H1 (cell line): Measurements from ENCODE around the gene RERG. TPM values are rescaled to one million over a fixed set of nuclear protein-coding genes. Genes with fewer than 3 reads are reported as not detected.

Source experiments
- CTCF ChIA-PET: fragments of 300-600 bp; sonication (Branson Sonifier 250); formaldehyde crosslinking; loops from one replicate; lab custom pipeline; 2021; ENCODE audit not compliant: partially characterized antibody; lab: Charles Lee
- POLR2A ChIA-PET: fragments of 300-600 bp; sonication (Branson Sonifier 250); formaldehyde crosslinking; loops from one replicate; lab custom pipeline; 2021; ENCODE audit warnings: inconsistent platforms; ENCODE audit not compliant: partially characterized antibody; lab: Charles Lee
- DNase-seq, 2 experiments: peaks; one replicate each; pipeline versions ENCODE4 v3.0.0 to v3.0.0-alpha.2; 2010 to 2022; ENCODE audit warnings: low spot score in 2 of 2, low read depth in 1 of 2, mixed read lengths in 1 of 2
- FAIRE-seq: peaks from 2 replicates; lab custom pipeline; 2011; peaks lifted over from hg19 to GRCh38; lab: Jason Lieb, UNC
- H2AFZ ChIP-seq: 2 replicates; pipeline ENCODE4 v1.8.1; 2012; ENCODE audit warnings: low read length, inconsistent platforms
- H2AK5ac ChIP-seq: 2 replicates; pipeline ENCODE4 v1.6.1; 2013; ENCODE audit warnings: low read depth, low read length
- H2BK120ac ChIP-seq: replicated peaks from 2 replicates; pipeline ENCODE3; 2013; ENCODE audit warnings: low read depth, low read length, inconsistent platforms
- H2BK12ac ChIP-seq: 2 replicates; pipeline ENCODE4 v1.6.1; 2013; ENCODE audit warnings: low read depth, low read length
- H2BK15ac ChIP-seq: 2 replicates; pipeline ENCODE4 v1.6.1; 2013; ENCODE audit warnings: low read length
- H2BK20ac ChIP-seq: 2 replicates; pipeline ENCODE4 v1.6.1; 2013; ENCODE audit warnings: low read length
- H2BK5ac ChIP-seq: 2 replicates; pipeline ENCODE4 v1.6.1; 2013; ENCODE audit warnings: low read depth, low read length
- H3K14ac ChIP-seq: 2 replicates; pipeline ENCODE4 v1.6.1; 2013; ENCODE audit warnings: inconsistent platforms; ENCODE audit not compliant: insufficient read length
- H3K18ac ChIP-seq: 2 replicates; pipeline ENCODE4 v1.6.1; 2013; ENCODE audit warnings: low read length; ENCODE audit errors: extremely low read depth
- H3K23ac ChIP-seq: 2 replicates; pipeline ENCODE4 v1.6.1; 2013; ENCODE audit warnings: inconsistent platforms; ENCODE audit not compliant: insufficient read length
- H3K23me2 ChIP-seq: 2 replicates; pipeline ENCODE4 v1.6.1; 2013; ENCODE audit warnings: low read depth, low read length
- H3K27ac ChIP-seq: 2 replicates; pipeline ENCODE4 v1.6.1; 2011; ENCODE audit warnings: low read depth, low read length, inconsistent platforms
- H3K27me3 ChIP-seq, 4 experiments: replicated peaks in 1 of 4; 1 replicate in 1 of 4; 2 replicates in 3 of 4; pipeline versions ENCODE4 v1.6.1 to v1.8.1; 2011 to 2013; ENCODE audit warnings: low read length in 3 of 4, mild to moderate bottlenecking in 3 of 4, inconsistent platforms in 2 of 4, mixed read lengths in 2 of 4, moderate library complexity in 1 of 4; ENCODE audit not compliant: control insufficient read depth in 3 of 4, insufficient read depth in 3 of 4; ENCODE audit errors: extremely low read depth in 1 of 4
- H3K36me3 ChIP-seq, 4 experiments: 2 replicates each; pipeline versions ENCODE4 v1.6.1 to v1.8.1; 2011 to 2013; ENCODE audit warnings: mild to moderate bottlenecking in 4 of 4, low read length in 3 of 4, moderate library complexity in 2 of 4, control low read depth in 1 of 4, inconsistent platforms in 1 of 4; ENCODE audit not compliant: insufficient read depth in 4 of 4, control insufficient read depth in 2 of 4
- H3K4ac ChIP-seq: replicated peaks from 2 replicates; pipeline ENCODE3; 2013; ENCODE audit warnings: low read length, low read depth, mixed read lengths, inconsistent platforms; ENCODE audit not compliant: insufficient read length
- H3K4me1 ChIP-seq, 4 experiments: replicated peaks in 1 of 4; 1 replicate in 1 of 4; 2 replicates in 3 of 4; pipeline versions ENCODE4 v1.6.1 to v1.8.1; 2011 to 2013; ENCODE audit warnings: low read length in 3 of 4, inconsistent platforms in 2 of 4, mixed read lengths in 1 of 4; ENCODE audit not compliant: insufficient read depth in 4 of 4, control insufficient read depth in 3 of 4
- H3K4me2 ChIP-seq, 2 experiments: 2 replicates each; pipeline versions ENCODE4 v1.6.1 to v1.8.1; 2011 to 2013; ENCODE audit warnings: low read depth in 2 of 2, low read length in 2 of 2, control low read depth in 1 of 2, inconsistent platforms in 1 of 2, mild to moderate bottlenecking in 1 of 2; ENCODE audit not compliant: insufficient read depth in 1 of 2
- H3K4me3 ChIP-seq, 4 experiments: fragments of 200-600, 300-600 bp in 1 of 4; sonication (generic), shearing (Covaris generic), sonication (Bioruptor Twin) in 1 of 4; 2 replicates each; pipeline versions ENCODE4 v1.5.1 to v1.8.1; 2011 to 2016; ENCODE audit warnings: low read length in 4 of 4, low read depth in 3 of 4, control low read depth in 2 of 4, inconsistent platforms in 2 of 4, mild to moderate bottlenecking in 2 of 4, mixed read lengths in 1 of 4, moderate library complexity in 1 of 4; ENCODE audit not compliant: insufficient read depth in 2 of 4; ENCODE audit errors: extremely low read depth in 1 of 4
- H3K56ac ChIP-seq: replicated peaks from 2 replicates; pipeline ENCODE3; 2013; ENCODE audit warnings: low read depth, mild to moderate bottlenecking, mixed read lengths, low read length, inconsistent platforms; ENCODE audit not compliant: insufficient read length
- H3K79me1 ChIP-seq: 2 replicates; pipeline ENCODE4 v1.6.1; 2013; ENCODE audit warnings: low read depth, low read length, control low read depth
- H3K79me2 ChIP-seq, 2 experiments: 2 replicates each; pipeline versions ENCODE4 v1.6.1 to v1.8.1; 2012 to 2013; ENCODE audit warnings: low read length in 2 of 2, mild to moderate bottlenecking in 2 of 2, inconsistent platforms in 1 of 2; ENCODE audit not compliant: insufficient read depth in 2 of 2, control insufficient read depth in 1 of 2
- H3K9ac ChIP-seq, 4 experiments: replicated peaks in 1 of 4; 1 replicate in 1 of 4; 2 replicates in 3 of 4; pipeline versions ENCODE4 v1.6.1 to v1.8.1; 2011 to 2013; ENCODE audit warnings: low read depth in 3 of 4, low read length in 3 of 4, control low read depth in 2 of 4, mild to moderate bottlenecking in 2 of 4, moderate library complexity in 2 of 4, inconsistent platforms in 1 of 4; ENCODE audit errors: extremely low read depth in 1 of 4
- H3K9me3 ChIP-seq, 2 experiments: 2 replicates each; pipeline versions ENCODE4 v1.6.1 to v1.8.1; 2012 to 2013; ENCODE audit warnings: mild to moderate bottlenecking in 2 of 2, moderate library complexity in 2 of 2, control low read depth in 1 of 2, inconsistent platforms in 1 of 2, low read depth in 1 of 2, low read length in 1 of 2, mixed read lengths in 1 of 2; ENCODE audit not compliant: insufficient read depth in 2 of 2
- H4K20me1 ChIP-seq, 2 experiments: replicated peaks in 1 of 2; 2 replicates each; pipeline versions ENCODE3 to v1.8.1; 2011 to 2013; ENCODE audit warnings: inconsistent platforms in 2 of 2, low read length in 2 of 2, mild to moderate bottlenecking in 1 of 2; ENCODE audit not compliant: insufficient read depth in 2 of 2, control insufficient read depth in 1 of 2
- H4K5ac ChIP-seq: 2 replicates; pipeline ENCODE4 v1.6.1; 2013; ENCODE audit warnings: low read length, low read depth, mixed read lengths, inconsistent platforms; ENCODE audit not compliant: insufficient read length
- H4K8ac ChIP-seq: 2 replicates; pipeline ENCODE4 v1.8.0; 2013; ENCODE audit warnings: mild to moderate bottlenecking, moderate library complexity, low read length, inconsistent platforms; ENCODE audit not compliant: insufficient read depth; ENCODE audit errors: extremely low read depth
- H4K91ac ChIP-seq: replicated peaks from 2 replicates; pipeline ENCODE3; 2013; ENCODE audit warnings: low read length, mixed read lengths, inconsistent platforms; ENCODE audit not compliant: insufficient read length
- BCL11A ChIP-seq, 2 experiments: IDR thresholded peaks; one replicate each; pipeline ENCODE4 v1.6.1; 2011; ENCODE audit warnings: low read depth in 2 of 2, low read length in 2 of 2, mild to moderate bottlenecking in 2 of 2
- CTBP2 ChIP-seq: IDR thresholded peaks from 2 replicates; pipeline ENCODE4 v1.7.0; 2011; ENCODE audit warnings: borderline replicate concordance, mild to moderate bottlenecking, moderate library complexity, mixed read lengths, low read length; ENCODE audit not compliant: insufficient read depth, insufficient read length
- JUN ChIP-seq: IDR thresholded peaks from 2 replicates; pipeline ENCODE4 v1.6.1; 2011; ENCODE audit warnings: low read depth, mild to moderate bottlenecking, improper control_type of control experiment, low read length
- RAD21 ChIP-seq, 2 experiments: IDR thresholded peaks in 1 of 2; conservative IDR thresholded peaks in 1 of 2; 2 replicates each; pipeline ENCODE4 v1.6.1; 2011; ENCODE audit warnings: low read depth in 2 of 2, low read length in 2 of 2, improper control_type of control experiment in 1 of 2, inconsistent platforms in 1 of 2, mild to moderate bottlenecking in 1 of 2, moderate library complexity in 1 of 2
- RFX5 ChIP-seq: IDR thresholded peaks from 2 replicates; pipeline ENCODE4 v1.6.1; 2011; ENCODE audit warnings: low read depth, low read length, improper control_type of control experiment, borderline replicate concordance
- SIX5 ChIP-seq: IDR thresholded peaks from 2 replicates; pipeline ENCODE4 v1.6.1; 2011; ENCODE audit warnings: mild to moderate bottlenecking, low read depth, low read length
- SRF ChIP-seq: IDR thresholded peaks from 2 replicates; pipeline ENCODE4 v1.6.1; 2011; ENCODE audit warnings: mild to moderate bottlenecking, low read depth, low read length, moderate library complexity
- TCF12 ChIP-seq: IDR thresholded peaks from 2 replicates; pipeline ENCODE4 v1.6.1; 2011; ENCODE audit warnings: low read depth, mild to moderate bottlenecking, low read length
- WGBS, 2 experiments: shearing (Covaris generic) in 1 of 2; methylation state at CpG; one replicate each; pipeline versions ENCODE4 v1.1.6 to v1.1.7; 2013 to 2015; ENCODE audit warnings: low lambda C conversion rate in 2 of 2, mixed read lengths in 2 of 2, inconsistent platforms in 1 of 2, low coverage in 1 of 2, missing lambda C conversion rate in 1 of 2; ENCODE audit not compliant: insufficient replicate concordance in 2 of 2, insufficient coverage in 1 of 2, insufficient read length in 1 of 2; ENCODE audit errors: extremely low coverage in 1 of 2, missing lambda C conversion rate in 1 of 2; 5-methylcytosine and 5-hydroxymethylcytosine counted together
- polyA plus RNA-seq, 7 experiments: library from polyadenylated mRNA; depleted of rRNA in 3 of 7; stranded (reverse) in 5 of 7; unstranded in 2 of 7; fragments of >200 nt in 5 of 7; fragments of 200-250 nt in 2 of 7; gene quantifications; 1 replicate in 5 of 7; 2 replicates in 1 of 7; 4 replicates in 1 of 7; pipeline versions ENCODE4 v1.2.1 to v1.2.3, GENCODE V29; 2011 to 2013; ENCODE audit warnings: missing spikeins in 2 of 7, mixed read lengths in 2 of 7
- total RNA-seq: library from RNA; stranded (reverse); fragmentation: NEBNext Ultra II Directional; extraction: Animal tissue kit (Norgen Biotek cat#: 25700); gene quantifications from 2 replicates; pipeline ENCODE4 v1.2.1, GENCODE V29; 2021

RERG gene
- total and polyA plus RNA-seq, 2 of the 8 experiments (the other 6 are each of a cell fraction or from before 2014, with no cell fraction given) = 0.12 to 0.86 TPM

DNA sequence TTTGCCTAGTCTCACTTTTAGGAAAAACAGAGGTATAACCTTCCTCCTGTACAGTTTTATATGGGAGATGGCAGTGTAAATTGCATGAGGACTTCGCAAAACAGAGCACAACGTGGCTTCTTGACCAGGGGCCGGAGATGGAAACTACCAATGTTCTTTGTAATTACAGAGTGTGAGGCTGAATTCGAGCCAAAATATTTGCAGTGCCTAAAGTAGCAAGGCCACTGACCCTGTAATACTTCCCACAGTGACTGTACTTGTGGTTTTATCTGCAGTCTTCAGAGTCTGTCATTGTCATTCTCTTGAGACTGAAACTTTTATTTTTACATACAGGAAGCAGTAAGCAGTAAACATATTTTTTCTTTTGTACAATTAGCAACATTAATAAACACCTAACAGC is 98.9 kb downstream of the RERG start:
- H3K4me1 ChIP-seq = no peaks in the 10 kb centered on the region
- H4K5ac ChIP-seq = no peak overlapping the region
- no peak overlapping the region for H3K56ac ChIP-seq
- no peak overlapping the region for H3K23ac ChIP-seq
- H3K4me2 ChIP-seq = no peak overlapping the region
- H3K36me3 ChIP-seq = no peaks in the 10 kb centered on the region
- H4K20me1 ChIP-seq = no peaks in the 10 kb centered on the region
- H3K79me1 ChIP-seq = no peaks in the 10 kb centered on the region
- H3K9me3 ChIP-seq = no peaks in the 10 kb centered on the region
- FAIRE-seq (no peak), DNase-seq (no peak)
- no peak overlapping the region for H4K91ac ChIP-seq
- H3K27ac ChIP-seq = no peak overlapping the region
- no peak overlapping the region for H2BK15ac ChIP-seq
- H3K4me3 ChIP-seq = no peak overlapping the region
- H3K14ac ChIP-seq = no peak overlapping the region
- H3K79me2 ChIP-seq = no peaks in the 10 kb centered on the region
- TF ChIP-seq TCF12 (no peak), JUN (no peak), BCL11A (IDR thresholded peaks at IDR 0.05; ENCODE audit: low read depth in 2 of 2, low read length in 2 of 2) (no peak), RFX5 (no peak), SRF (no peak), SIX5 (no peak), RAD21 (IDR thresholded peaks at IDR 0.05 in 1 of 2, conservative IDR thresholded peaks at IDR 0.05 in 1 of 2; ENCODE audit: low read depth in 2 of 2, low read length in 2 of 2) (no peak), CTBP2 (no peak)
- WGBS, 2 experiments = 93% methylated on average over 4 of the region's 4 CpGs; no CpG with 5 or more reads in 1 of the 2 experiments
- no peak overlapping the region for H4K8ac ChIP-seq
- H2AK5ac ChIP-seq = no peak overlapping the region
- H2BK5ac ChIP-seq = no peak overlapping the region
- ChIA-PET POLR2A (no interaction called here), CTCF (no interaction called here)
- H3K9ac ChIP-seq = no peak overlapping the region
- H3K27me3 ChIP-seq = no peaks in the 10 kb centered on the region
- H2BK20ac ChIP-seq = no peak overlapping the region
- no peak overlapping the region for H3K18ac ChIP-seq
- H3K4ac ChIP-seq = no peak overlapping the region
- no peak overlapping the region for H2BK120ac ChIP-seq
- 0 out of 2 replicates have a peak overlapping the region, but pooled peaks have one; percentile 4 for H2AFZ ChIP-seq
- H3K23me2 ChIP-seq = no peaks in the 10 kb centered on the region
- H2BK12ac ChIP-seq = no peak overlapping the region
